Right lobe of liver (tissue), 4 donors: ENCODE measurements around the gene PLOD1.

Experiments used
- CTCF ChIP-seq, 4 donors: fragments of 200-600 bp in 3 of 4; fragments of 450-650 bp in 1 of 4; IDR thresholded peaks; one replicate each; pipeline versions ENCODE4 v1.5.1 to v1.8.0; 2016 to 2022; ENCODE audit warnings: antibody characterized with exemption in 4 of 4, mild to moderate bottlenecking in 2 of 4
- POLR2A ChIP-seq: fragments of 450-650 bp; IDR thresholded peaks from one replicate; pipeline ENCODE4 v1.6.1; 2017; ENCODE audit warnings: antibody characterized with exemption, mild to moderate bottlenecking
- donor health status: DM: no; HTN: no; CAD: no.
- donor health status: DM: no; HTN: no; CAD: no.
- donor health status: DM: no; HTN: yes; CAD: no.

- no peak for TF ChIP-seq CTCF (IDR thresholded peaks at IDR 0.05)
- no peak for TF ChIP-seq POLR2A
Measured at GRCh38 chr1:11919621-11920020, 14.9 kb upstream of the PLOD1 start.
